PC-3 (cell line): Measurements from ENCODE around the gene SCAND1.

ENCODE experiments used
- EZH2 ChIP-seq: fragments of 300-600 bp; sonication (generic); IDR thresholded peaks from one replicate; pipeline ENCODE4 v1.6.1; 2017; ENCODE audit warnings: antibody characterized with exemption, mild to moderate bottlenecking, low read length; ENCODE audit not compliant: unreplicated experiment
- TF ChIP-seq, protein P1 (sequence below): fragments of 300-600 bp; sonication (generic); conservative IDR thresholded peaks from 2 replicates; pipeline ENCODE4 v1.5.1; 2017; ENCODE audit warnings: antibody characterized with exemption, low read depth, mild to moderate bottlenecking, low read length

DNA sequence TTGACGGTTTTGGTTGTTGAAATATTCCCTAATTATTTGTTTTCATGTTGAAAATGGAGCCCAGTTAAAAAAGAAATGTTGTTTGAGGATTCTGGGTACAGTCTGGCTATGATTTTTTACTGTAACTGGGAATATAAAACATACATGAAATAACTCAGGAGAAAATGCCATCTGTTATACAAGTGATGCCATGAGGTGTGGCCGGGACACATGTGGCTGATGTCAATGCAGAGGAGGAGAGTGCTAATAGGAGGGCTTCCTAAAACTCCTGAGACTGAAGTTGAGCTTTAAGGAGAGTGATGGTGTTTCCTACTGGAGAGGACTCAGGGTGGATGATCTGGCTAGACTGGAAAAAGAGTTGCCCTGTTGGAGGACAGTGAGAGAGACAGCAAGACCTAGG lies 12.7 kb downstream of the SCAND1 start:
- TF ChIP-seq EZH2 = no peak
- TF ChIP-seq, protein P1, sequence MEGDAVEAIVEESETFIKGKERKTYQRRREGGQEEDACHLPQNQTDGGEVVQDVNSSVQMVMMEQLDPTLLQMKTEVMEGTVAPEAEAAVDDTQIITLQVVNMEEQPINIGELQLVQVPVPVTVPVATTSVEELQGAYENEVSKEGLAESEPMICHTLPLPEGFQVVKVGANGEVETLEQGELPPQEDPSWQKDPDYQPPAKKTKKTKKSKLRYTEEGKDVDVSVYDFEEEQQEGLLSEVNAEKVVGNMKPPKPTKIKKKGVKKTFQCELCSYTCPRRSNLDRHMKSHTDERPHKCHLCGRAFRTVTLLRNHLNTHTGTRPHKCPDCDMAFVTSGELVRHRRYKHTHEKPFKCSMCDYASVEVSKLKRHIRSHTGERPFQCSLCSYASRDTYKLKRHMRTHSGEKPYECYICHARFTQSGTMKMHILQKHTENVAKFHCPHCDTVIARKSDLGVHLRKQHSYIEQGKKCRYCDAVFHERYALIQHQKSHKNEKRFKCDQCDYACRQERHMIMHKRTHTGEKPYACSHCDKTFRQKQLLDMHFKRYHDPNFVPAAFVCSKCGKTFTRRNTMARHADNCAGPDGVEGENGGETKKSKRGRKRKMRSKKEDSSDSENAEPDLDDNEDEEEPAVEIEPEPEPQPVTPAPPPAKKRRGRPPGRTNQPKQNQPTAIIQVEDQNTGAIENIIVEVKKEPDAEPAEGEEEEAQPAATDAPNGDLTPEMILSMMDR = no peak
